Endothelial cell of umbilical vein (primary cell): Measurements from ENCODE around the gene PIAS2. TPM values are rescaled to one million over a fixed set of nuclear protein-coding genes. Genes with fewer than 3 reads are reported as not detected.
"Not testable (repeated sequence)": the region's sequence is repeated elsewhere in the genome, so short reads cannot be mapped to it uniquely, and the experiment has no call there.

Experiments used
- BruUV-seq: library from RNA; stranded (reverse); fragments of 400-500 nt; replicated peaks from 2 replicates; lab custom pipeline; 2021; lab: Mats Ljungman, UMichigan
- CTCF ChIA-PET: fragments of 300-600, 350-600 bp; sonication (Branson Sonifier 250); formaldehyde crosslinking; loops from one replicate; lab custom pipeline; 2021; ENCODE audit warnings: antibody characterized with exemption, inconsistent platforms; lab: Charles Lee
- POLR2A ChIA-PET: fragments of 300-600, 350-600 bp; sonication (Branson Sonifier 250); formaldehyde crosslinking; loops from one replicate; lab custom pipeline; 2021; ENCODE audit warnings: antibody characterized with exemption, inconsistent platforms; lab: Charles Lee
- DNase-seq: peaks from one replicate; pipeline ENCODE4 v3.0.0-alpha.2; 2011; ENCODE audit warnings: low read depth, low spot score
- FAIRE-seq: peaks from 2 replicates; lab custom pipeline; 2011; peaks lifted over from hg19 to GRCh38; lab: Jason Lieb, UNC
- H2AFZ ChIP-seq: 2 replicates; pipeline ENCODE4 v1.6.0; 2012; ENCODE audit warnings: low read depth, low read length, control low read depth, inconsistent platforms
- H3K27ac ChIP-seq: 2 replicates; pipeline ENCODE4 v1.5.1; 2011; ENCODE audit warnings: low read depth, mild to moderate bottlenecking, control low read depth, low read length, moderate library complexity; ENCODE audit not compliant: insufficient read depth
- H3K27me3 ChIP-seq, 2 experiments: 2 replicates each; pipeline versions ENCODE4 v1.6.0 to v1.6.1; 2011; ENCODE audit warnings: low read length in 2 of 2, mixed read lengths in 1 of 2; ENCODE audit not compliant: control insufficient read depth in 2 of 2, insufficient read depth in 2 of 2
- H3K36me3 ChIP-seq, 2 experiments: 2 replicates in 1 of 2; 3 replicates in 1 of 2; pipeline ENCODE4 v1.5.1; 2011; ENCODE audit warnings: low read length in 2 of 2, mild to moderate bottlenecking in 1 of 2, moderate library complexity in 1 of 2; ENCODE audit not compliant: control insufficient read depth in 2 of 2, insufficient read depth in 2 of 2; ENCODE audit errors: extremely low read depth in 1 of 2
- H3K4me1 ChIP-seq: 3 replicates; pipeline ENCODE4 v1.5.1; 2011; ENCODE audit warnings: mild to moderate bottlenecking, low read length; ENCODE audit not compliant: control insufficient read depth, insufficient read depth; ENCODE audit errors: extremely low read depth
- H3K4me2 ChIP-seq: 2 replicates; pipeline ENCODE4 v1.6.1; 2011; ENCODE audit warnings: low read length, control low read depth, mixed read lengths; ENCODE audit not compliant: insufficient read depth
- H3K4me3 ChIP-seq, 3 experiments: fragments of 200-600 bp in 1 of 3; sonication (generic), shearing (Covaris generic) in 1 of 3; replicated peaks in 1 of 3; 2 replicates each; pipeline ENCODE4 v1.5.1; 2011 to 2016; ENCODE audit warnings: control low read depth in 3 of 3, low read length in 3 of 3, mild to moderate bottlenecking in 2 of 3, inconsistent platforms in 1 of 3, low read depth in 1 of 3, moderate library complexity in 1 of 3; ENCODE audit not compliant: insufficient read depth in 1 of 3
- H3K79me2 ChIP-seq: 2 replicates; pipeline ENCODE4 v1.6.0; 2012; ENCODE audit warnings: low read length, inconsistent platforms; ENCODE audit not compliant: control insufficient read depth, insufficient read depth
- H3K9ac ChIP-seq: replicated peaks from 2 replicates; pipeline ENCODE3; 2011; ENCODE audit warnings: low read length, control low read depth; ENCODE audit not compliant: insufficient read depth; ENCODE audit errors: extremely low read depth
- H3K9me1 ChIP-seq: replicated peaks from 3 replicates; pipeline ENCODE4 v1.6.0; 2011; ENCODE audit warnings: mild to moderate bottlenecking, low read length; ENCODE audit not compliant: control insufficient read depth, insufficient read depth; ENCODE audit errors: extremely low read depth
- H3K9me3 ChIP-seq: replicated peaks from 2 replicates; pipeline ENCODE4 v1.5.1; 2012; ENCODE audit warnings: low read length, inconsistent platforms; ENCODE audit not compliant: control insufficient read depth, insufficient read depth
- H4K20me1 ChIP-seq: replicated peaks from 2 replicates; pipeline ENCODE3; 2011; ENCODE audit warnings: mild to moderate bottlenecking, low read length; ENCODE audit not compliant: control insufficient read depth, insufficient read depth; ENCODE audit errors: extremely low read depth
- CTCF ChIP-seq, 2 donors: IDR thresholded peaks; 1 replicate in 1 of 2; 2 replicates in 1 of 2; pipeline ENCODE4 v1.5.1; 2011; ENCODE audit warnings: low read length in 2 of 2, mild to moderate bottlenecking in 2 of 2, moderate library complexity in 2 of 2, control low read depth in 1 of 2, inconsistent platforms in 1 of 2, low read depth in 1 of 2; ENCODE audit not compliant: insufficient read depth in 1 of 2; ENCODE audit errors: extremely low read depth in 1 of 2
- EZH2 ChIP-seq: IDR thresholded peaks from 2 replicates; pipeline ENCODE4 v1.6.1; 2012; ENCODE audit warnings: borderline replicate concordance, low read depth, mild to moderate bottlenecking, moderate library complexity, low read length, inconsistent platforms; ENCODE audit not compliant: severe bottlenecking
- FOS ChIP-seq: IDR thresholded peaks from 2 replicates; pipeline ENCODE4 v1.6.1; 2011; ENCODE audit warnings: mild to moderate bottlenecking, low read length, moderate library complexity, borderline replicate concordance; ENCODE audit not compliant: insufficient read depth
- GATA2 ChIP-seq: IDR thresholded peaks from 2 replicates; pipeline ENCODE4 v1.7.0; 2011; ENCODE audit warnings: low read depth, mild to moderate bottlenecking, moderate library complexity, mixed read lengths, low read length; ENCODE audit not compliant: insufficient read length, insufficient read depth
- POLR2A ChIP-seq: IDR thresholded peaks from 2 replicates; pipeline ENCODE4 v1.6.1; 2012; ENCODE audit warnings: low read depth, mild to moderate bottlenecking, control low read depth, low read length
- dilution Hi-C: fragments of 300-500 bp; cut with MboI; formaldehyde crosslinking; loops from one replicate; pipeline ENCODE4 v1.15.0; 2019; ENCODE audit warnings: low sequenced_read_pairs; ENCODE audit not compliant: extremely low pct_ligation_motif_present
- intact Hi-C: fragments of 100-400 bp; cut with micrococcal nuclease; formaldehyde crosslinking; loops from one replicate; pipeline ENCODE4 v1.10.0; 2022
- polyA plus RNA-seq, 4 experiments: library from polyadenylated mRNA; depleted of rRNA in 3 of 4; stranded (reverse) in 3 of 4; unstranded in 1 of 4; fragments of >200 nt; gene quantifications; 2 replicates each; pipeline versions ENCODE4 v1.2.1 to v1.2.3, GENCODE V29; 2011 to 2012; ENCODE audit warnings: missing spikeins in 1 of 4
- total RNA-seq: library from RNA; stranded (reverse); gene quantifications from 2 replicates; pipeline ENCODE4 v1.2.3, GENCODE V29; 2021

Gene PIAS2
- total and polyA plus RNA-seq, 2 donors (not counting 3 experiments of a cell fraction or from before 2014, with no cell fraction given) = 7.0 to 34.3 TPM

GRCh38 chr18:46832849-46833248, 84.5 kb downstream of the PIAS2 start:
- TF ChIP-seq CTCF (IDR thresholded peaks at IDR 0.05; ENCODE audit: extremely low read depth in 1 of 2, insufficient read depth in 1 of 2, low read depth in 1 of 2, low read length in 2 of 2) (no peak), GATA2 (no peak), EZH2 (no peak), FOS (no peak), POLR2A (no peak)
- Histone ChIP-seq H3K36me3 (peaks cover 0 to 3% of the 10 kb centered on the region in 2 experiments), H3K9me1 (no peaks in the 10 kb centered on the region), H3K27ac (no peak overlapping the region), H3K27me3 (no peaks in the 10 kb centered on the region), H4K20me1 (no peaks in the 10 kb centered on the region), H3K9me3 (no peaks in the 10 kb centered on the region), H3K4me1 (no peaks in the 10 kb centered on the region), H3K79me2 (no peaks in the 10 kb centered on the region), H3K4me2 (no peak overlapping the region), H3K4me3 (no peak overlapping the region), H3K9ac (no peak overlapping the region), H2AFZ (no peak overlapping the region)
- dilution Hi-C loops (no loop called here), intact Hi-C loops (no loop called here)
- no peak for DNase-seq
- ChIA-PET CTCF (no interaction called here), POLR2A (no interaction called here)
- BruUV-seq = no TSS peak
- FAIRE-seq = no peak

- FAIRE-seq, H3K4me2 ChIP-seq, BruUV-seq, DNase-seq, H3K79me2 ChIP-seq, H3K9me3 ChIP-seq, POLR2A ChIA-PET, H4K20me1 ChIP-seq, intact Hi-C loops, H3K4me3 ChIP-seq, H3K36me3 ChIP-seq, H3K27me3 ChIP-seq, H3K9ac ChIP-seq, H2AFZ ChIP-seq, dilution Hi-C loops, CTCF ChIA-PET, H3K4me1 ChIP-seq, H3K9me1 ChIP-seq, H3K27ac ChIP-seq: not testable (repeated sequence)
These were observed 84.9 kb downstream of the PIAS2 start for GRCh38 chr18:46832422-46832821.
